GM12892 (cell line): ENCODE results near the gene SOX6.

ENCODE experiments used
- POLR2A ChIP-seq: IDR thresholded peaks from 2 replicates; pipeline ENCODE4 v1.6.1; 2011; ENCODE audit warnings: low read depth, low read length, control low read depth
- POLR2AphosphoS5 ChIP-seq: IDR thresholded peaks from 2 replicates; pipeline ENCODE4 v1.6.1; 2011; ENCODE audit warnings: low read depth, low read length, control low read depth
- TAF1 ChIP-seq: IDR thresholded peaks from 2 replicates; pipeline ENCODE4 v1.6.1; 2011; ENCODE audit warnings: low read depth, mild to moderate bottlenecking, control low read depth, low read length, borderline replicate concordance

DNA sequence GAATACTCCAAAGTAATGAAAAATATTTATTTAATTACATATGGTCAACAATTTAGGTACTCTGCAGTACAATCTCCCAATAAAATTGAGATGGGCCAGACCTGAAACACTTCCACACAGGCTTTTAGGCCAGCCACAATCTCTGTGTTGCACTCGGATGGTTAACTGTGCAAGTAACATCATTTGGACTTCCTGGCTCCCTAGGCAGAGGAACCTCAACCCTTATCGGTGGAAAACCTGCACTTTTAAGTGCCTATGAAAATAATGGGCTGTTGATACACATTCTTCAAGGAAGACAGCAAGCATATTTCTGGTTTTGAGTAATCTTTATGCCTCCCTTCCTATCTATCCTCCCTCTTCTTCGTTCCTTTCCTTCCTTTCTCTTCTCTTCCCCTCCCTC lies 343.1 kb downstream of the SOX6 start:
- no peak for TF ChIP-seq POLR2A
- no peak for TF ChIP-seq POLR2AphosphoS5
- no peak for TF ChIP-seq TAF1
